Adrenal gland (tissue), 12 donors: ENCODE results near the gene ZNF445. TPM values are rescaled to one million over a fixed set of nuclear protein-coding genes. Genes with fewer than 3 reads are reported as not detected.
"Not testable (repeated sequence)": the region's sequence is repeated elsewhere in the genome, so short reads cannot be mapped to it uniquely, and the experiment has no call there.

ENCODE experiments used
- DNase-seq, 7 donors: peaks; one replicate each; pipeline ENCODE4 v3.0.0-alpha.2; 2019 to 2020
- H3K27ac ChIP-seq, 5 donors: fragments of 200-600 bp; sonication (generic) in 4 of 5; 1 replicate in 3 of 5; 2 replicates in 2 of 5; pipeline versions ENCODE4 v1.5.1 to v1.8.0; 2016 to 2020; ENCODE audit warnings: mild to moderate bottlenecking in 1 of 5
- H3K27me3 ChIP-seq: fragments of 200-600 bp; 2 replicates; pipeline ENCODE4 v1.8.0; 2021
- H3K36me3 ChIP-seq, 2 donors: fragments of 200-600 bp; replicated peaks in 1 of 2; 1 replicate in 1 of 2; 2 replicates in 1 of 2; pipeline versions ENCODE4 v1.5.1 to v1.8.0; 2018 to 2022
- H3K4me1 ChIP-seq, 2 donors: fragments of 200-600 bp; replicated peaks in 1 of 2; 1 replicate in 1 of 2; 2 replicates in 1 of 2; pipeline versions ENCODE4 v1.5.1 to v1.8.0; 2018 to 2021
- H3K4me3 ChIP-seq, 4 donors: fragments of 200-600 bp; sonication (generic) in 3 of 4; one replicate each; pipeline ENCODE4 v1.5.1; 2016 to 2018
- H3K9me3 ChIP-seq, 3 donors: fragments of 200-600 bp; sonication (generic) in 1 of 3; replicated peaks in 1 of 3; 1 replicate in 2 of 3; 2 replicates in 1 of 3; pipeline versions ENCODE4 v1.5.1 to v1.8.0; 2016 to 2021
- CTCF ChIP-seq, 6 experiments: fragments of 450-650 bp in 4 of 6; fragments of 200-600 bp in 2 of 6; sonication (generic) in 1 of 6; IDR thresholded peaks; 1 replicate in 5 of 6; 2 replicates in 1 of 6; pipeline versions ENCODE4 v1.5.1 to v1.8.0; 2016 to 2021; ENCODE audit warnings: antibody characterized with exemption in 6 of 6, mild to moderate bottlenecking in 2 of 6, moderate library complexity in 1 of 6
- POLR2A ChIP-seq, 2 donors: fragments of 450-650 bp; IDR thresholded peaks; one replicate each; pipeline ENCODE4 v1.6.1; 2017; ENCODE audit warnings: antibody characterized with exemption in 2 of 2, mild to moderate bottlenecking in 2 of 2, moderate library complexity in 1 of 2
- WGBS, 4 donors: extraction: QIAGEN DNeasy Blood & Tissue Kit in 2 of 4; methylation state at CpG; one replicate each; pipeline versions ENCODE4 v1.1.5 to v1.1.7; 2013 to 2017; 5-methylcytosine and 5-hydroxymethylcytosine counted together
- intact Hi-C, 2 donors: fragments of 100-400 bp; cut with DNase I; formaldehyde crosslinking; loops; one replicate each; pipeline versions ENCODE4 v1.14.1 to v1.15.0; 2022 to 2023
- polyA plus RNA-seq, 3 donors: library from polyadenylated mRNA; stranded (reverse); fragments of 200-250 nt in 2 of 3; fragments of 350-450 nt in 1 of 3; fragmentation: Illumina TruSeq in 1 of 3; extraction: RNeasy Lipid Tissue Mini Kit (QIAGEN cat#74804) in 1 of 3; gene quantifications; one replicate each; pipeline ENCODE4 v1.2.3, GENCODE V29; 2013 to 2014
- total RNA-seq, 9 donors: library from RNA; depleted of rRNA in 4 of 9; stranded (reverse); fragments of >200 nt in 4 of 9; fragments of 120-200 nt in 1 of 9; fragmentation: NEBNext Ultra II Directional in 1 of 9; extraction: Animal tissue kit (Norgen Biotek cat#: 25700) in 1 of 9; gene quantifications; one replicate each; pipeline versions ENCODE4 v1.1.0 to v1.2.4, GENCODE V29; 2013 to 2023
- donor health status: healthy with polysubstance abuse.
- donor health status: Bipolar disorder and iron deficiency.
- donor health status: DM: yes; HTN: yes; CAD: no.
- donor health status: DM: no; HTN: no; CAD: no.
- donor health status: DM: no; HTN: no; CAD: no.
- donor health status: DM: yes; HTN: yes; CAD: no.

Gene ZNF445
- total and polyA plus RNA-seq, 12 donors, result 2.6 to 21.1 (median 8.1) TPM

- H3K4me1 ChIP-seq, result peaks cover 12 to 24% of the 10 kb centered on the region in 2 donors
- no peaks in the 10 kb centered on the region for H3K36me3 ChIP-seq
- WGBS, 4 donors, result 42 to 63% (median 48%) methylated on average over 4 of the region's 4 CpGs
- DNase-seq, result no peak
- no peaks in the 10 kb centered on the region for H3K9me3 ChIP-seq
- no peak for TF ChIP-seq POLR2A (IDR thresholded peaks at IDR 0.05)
- TF ChIP-seq CTCF (IDR thresholded peaks at IDR 0.05), result no peak
- intact Hi-C loops, result loop anchor here (5.0 to 10.0 kb wide), 2 partner anchors 136 to 153 kb away; no protein-coding TSS in a partner anchor
- H3K27me3 ChIP-seq, result no peaks in the 10 kb centered on the region
- peak overlapping the region in 2 of 4 donors; percentile 65 to 95 for H3K4me3 ChIP-seq
- no peak overlapping the region for H3K27ac ChIP-seq
Observed at GRCh38 chr3:44478055-44478468, 592 bp upstream of the ZNF445 start.

GRCh38 chr3:44476963-44477311, 533 bp downstream of the ZNF445 start:
- intact Hi-C loops, result loop anchor here (5.0 to 10.0 kb wide), 2 partner anchors 135 to 152 kb away; no protein-coding TSS in a partner anchor
- H3K27ac ChIP-seq, result peak overlapping the region in 4 of 5 donors; percentile 40 to 91 (median 72)
- no peaks in the 10 kb centered on the region for H3K9me3 ChIP-seq
- TF ChIP-seq CTCF (IDR thresholded peaks at IDR 0.05), result no peak
- TF ChIP-seq POLR2A (IDR thresholded peaks at IDR 0.05), result no peak
- DNase-seq, result no peak
- peaks cover 12 to 27% of the 10 kb centered on the region in 2 donors for H3K4me1 ChIP-seq
- WGBS, 4 donors, result 0 to 1% (median 1%) methylated on average over 5 of the region's 5 CpGs
- peak overlapping the region; percentile 7 to 95 (median 40) for H3K4me3 ChIP-seq
- H3K27me3 ChIP-seq, result no peaks in the 10 kb centered on the region
- no peaks in the 10 kb centered on the region for H3K36me3 ChIP-seq

DNA sequence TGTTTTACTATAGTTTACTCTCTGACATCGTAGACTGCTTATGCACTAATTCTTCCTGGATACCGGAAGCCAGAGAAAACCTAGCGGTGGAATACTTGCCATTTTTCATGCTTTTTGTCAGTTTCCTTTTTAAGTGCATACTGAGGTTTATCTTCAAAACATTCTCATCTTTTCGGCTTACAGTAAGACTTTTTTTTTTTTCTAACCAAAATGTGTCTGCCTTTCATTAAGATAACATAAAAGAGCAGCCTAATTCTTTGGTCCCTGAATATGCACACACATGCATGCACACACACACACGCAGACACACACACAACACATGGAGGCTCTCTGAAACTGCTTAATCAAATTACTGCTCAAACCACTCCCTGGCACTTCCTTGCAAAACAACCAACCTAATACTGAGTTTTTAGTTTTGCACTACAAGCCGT, 1.3 kb downstream of the ZNF445 start:
- H3K4me3 ChIP-seq, result peak overlapping the region in 1 of 4 donors; percentile 95
- H3K9me3 ChIP-seq, result no peaks in the 10 kb centered on the region
- H3K4me1 ChIP-seq, result peaks cover 12 to 29% of the 10 kb centered on the region in 2 donors
- intact Hi-C loops, result loop anchor here (5.0 to 10.0 kb wide), 2 partner anchors 134 to 151 kb away; no protein-coding TSS in a partner anchor
- DNase-seq, result no peak
- H3K27me3 ChIP-seq, result no peaks in the 10 kb centered on the region
- H3K36me3 ChIP-seq, result no peaks in the 10 kb centered on the region
- no peak overlapping the region for H3K27ac ChIP-seq
- TF ChIP-seq POLR2A (IDR thresholded peaks at IDR 0.05) (no peak), CTCF (IDR thresholded peaks at IDR 0.05) (no peak)
- 8 to 16% (median 13%) methylated on average over 6 of the region's 6 CpGs for WGBS, 4 donors

DNA sequence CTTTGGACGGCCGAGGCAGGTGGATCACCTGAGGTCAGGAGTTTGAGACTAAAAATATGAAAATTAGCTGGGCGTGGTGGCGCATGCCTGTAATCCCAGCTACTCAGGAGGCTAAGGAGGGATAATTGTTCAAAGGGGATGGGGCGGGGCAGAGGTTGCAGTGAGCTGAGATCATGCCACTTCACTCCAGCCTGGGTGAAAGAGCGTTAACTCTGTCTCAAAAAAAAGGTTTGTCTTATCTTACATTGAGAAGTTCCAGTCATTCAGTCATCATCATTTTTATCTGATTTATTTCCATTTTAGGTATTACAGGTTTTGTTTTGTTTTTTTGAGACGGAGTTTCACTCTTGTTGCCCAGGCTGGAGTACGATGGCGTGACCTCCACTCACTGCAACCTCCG, 2.6 kb downstream of the ZNF445 start:
- peaks cover 12 to 29% of the 10 kb centered on the region in 2 donors for H3K4me1 ChIP-seq
- not testable (repeated sequence) for H3K4me3 ChIP-seq, H3K36me3 ChIP-seq, H3K9me3 ChIP-seq, DNase-seq, H3K27ac ChIP-seq, H3K27me3 ChIP-seq
- intact Hi-C loops, result loop anchor here (5.0 to 10.0 kb wide), 2 partner anchors 133 to 150 kb away; no protein-coding TSS in a partner anchor
- 84 to 92% (median 90%) methylated on average over 10 of the region's 10 CpGs for WGBS, 4 donors

- 89 to 98% (median 93%) methylated on average over 1 of the region's 1 CpG for WGBS, 4 donors
- Histone ChIP-seq H3K27me3 (no peaks in the 10 kb centered on the region), H3K4me1 (peaks cover 0 to 10% of the 10 kb centered on the region in 2 donors), H3K9me3 (no peaks in the 10 kb centered on the region), H3K36me3 (peaks cover 0 to 3% of the 10 kb centered on the region in 2 donors), H3K27ac (no peak overlapping the region), H3K4me3 (no peak overlapping the region)
- no peak for DNase-seq
- no peak for TF ChIP-seq CTCF (IDR thresholded peaks at IDR 0.05)
- no peak for TF ChIP-seq POLR2A (IDR thresholded peaks at IDR 0.05)
- intact Hi-C loops, result loop anchor here in 1 of 2 donors (10.0 kb wide), 1 partner anchor 146 kb away; no protein-coding TSS in a partner anchor
Observed at GRCh38 chr3:44470430-44470829, 7.0 kb downstream of the ZNF445 start.
